Posterior vena cava (tissue), 2 donors: ENCODE data around the gene DSCAM. TPM values are rescaled to one million over a fixed set of nuclear protein-coding genes. Genes with fewer than 3 reads are reported as not detected.
"Not testable (repeated sequence)": the region's sequence is repeated elsewhere in the genome, so short reads cannot be mapped to it uniquely, and the experiment has no call there.

Experiments used
- DNase-seq: peaks from one replicate; pipeline ENCODE4 v3.0.0-alpha.2; 2020; ENCODE audit warnings: low spot score
- intact Hi-C, 2 donors: fragments of 100-400 bp; cut with DNase I; formaldehyde crosslinking; loops; one replicate each; pipeline versions ENCODE4 v1.14.1 to v1.14.2; 2022 to 2023
- total RNA-seq, 2 donors: library from RNA; stranded (reverse); fragmentation: NEBNext Ultra II Directional; extraction: Animal tissue kit (Norgen Biotek cat#: 25700); gene quantifications; one replicate each; pipeline ENCODE4 v1.2.1, GENCODE V29; 2021
- donor health status: DM: yes; HTN: yes; CAD: no.
- donor health status: DM: yes; HTN: yes; CAD: no.

DSCAM gene
- total RNA-seq, 2 donors from 2014 or later: 0.05 to 0.09 TPM

DNA sequence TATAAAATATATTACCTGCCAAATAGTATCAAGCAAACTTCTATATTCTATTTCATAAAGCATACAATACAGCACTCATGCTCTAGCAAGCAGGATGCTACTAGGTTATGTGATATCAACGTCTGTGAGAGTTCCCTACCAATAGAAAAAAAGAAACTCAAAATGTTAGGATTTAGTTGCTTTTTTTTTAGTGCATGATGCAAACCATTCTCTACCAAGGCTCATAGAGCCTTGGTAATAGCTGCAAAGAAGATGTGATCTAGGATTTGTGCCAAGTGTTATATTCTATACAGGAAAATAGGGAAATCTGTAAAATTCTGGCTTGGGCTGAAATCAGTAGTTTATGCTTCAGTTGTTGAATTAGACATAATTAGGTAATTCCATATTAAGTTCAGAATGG, 394.4 kb downstream of the DSCAM start:
- intact Hi-C loops: no loop called here

GRCh38 chr21:40447016-40447415, 399.9 kb downstream of the DSCAM start:
- intact Hi-C loops: no loop called here

More for the DNA sequence above, 394.4 kb downstream of the DSCAM start:
- no peak for DNase-seq

GRCh38 chr21:40445349-40445921, 401.5 kb downstream of the DSCAM start:
- intact Hi-C loops: no loop called here

More at GRCh38 chr21:40447016-40447415, 399.9 kb downstream of the DSCAM start:
- no peak for DNase-seq

GRCh38 chr21:40439581-40439980, 407.4 kb downstream of the DSCAM start:
- intact Hi-C loops, DNase-seq: not testable (repeated sequence)

More at GRCh38 chr21:40445349-40445921, 401.5 kb downstream of the DSCAM start:
- DNase-seq: no peak

GRCh38 chr21:40438616-40439015, 408.3 kb downstream of the DSCAM start:
- intact Hi-C loops: no loop called here
- DNase-seq: no peak

DNA sequence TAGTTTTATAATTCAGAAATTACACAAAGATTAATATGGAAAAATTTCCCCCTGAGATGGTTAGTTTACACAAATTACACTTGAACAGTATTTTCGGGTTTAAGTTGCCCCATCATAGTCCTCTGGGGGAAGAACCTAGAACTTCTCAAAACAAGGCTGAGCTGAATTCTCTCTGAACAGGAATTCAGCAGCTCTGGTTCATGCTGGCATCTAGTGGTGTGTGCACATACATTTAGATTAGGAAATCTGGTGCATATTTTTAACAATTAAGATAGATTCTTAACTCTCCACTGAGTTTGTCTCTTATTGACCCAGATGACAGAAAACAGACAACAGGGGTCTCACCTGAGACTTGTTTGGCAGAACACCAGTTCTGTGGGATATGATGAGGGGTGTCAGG, 410.7 kb downstream of the DSCAM start:
- DNase-seq: no peak
- intact Hi-C loops: no loop called here

- intact Hi-C loops: no loop called here
Measured at GRCh38 chr21:40433538-40433937, 413.4 kb downstream of the DSCAM start.

DNA sequence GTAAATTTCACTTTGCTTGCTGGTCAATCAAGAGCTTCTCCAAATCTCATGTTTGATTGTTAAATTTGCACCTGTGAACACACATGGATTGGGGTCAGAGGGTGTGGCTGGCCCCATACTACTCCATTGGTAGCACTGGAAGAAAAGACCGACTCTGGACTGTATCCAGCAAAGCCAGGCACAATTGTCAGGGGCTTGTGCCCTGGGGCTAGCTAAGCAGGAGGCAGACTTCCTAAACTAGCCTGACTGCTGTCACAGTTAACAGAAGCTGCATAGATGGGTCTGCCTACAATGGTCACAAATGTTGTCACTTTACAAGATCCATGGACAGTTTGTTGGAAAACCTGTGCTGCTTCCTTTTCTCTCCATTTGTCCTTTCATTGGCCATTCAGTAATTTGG, 421.0 kb downstream of the DSCAM start:
- intact Hi-C loops: no loop called here

More at GRCh38 chr21:40433538-40433937, 413.4 kb downstream of the DSCAM start:
- DNase-seq: no peak

GRCh38 chr21:40422896-40423635, 423.9 kb downstream of the DSCAM start:
- DNase-seq: no peak
- intact Hi-C loops: no loop called here

More for the DNA sequence above, 421.0 kb downstream of the DSCAM start:
- no peak for DNase-seq

- intact Hi-C loops: no loop called here
- no peak for DNase-seq
Measured at GRCh38 chr21:40421121-40421520, 425.8 kb downstream of the DSCAM start.

GRCh38 chr21:40416572-40416971, 430.4 kb downstream of the DSCAM start:
- DNase-seq: no peak
- intact Hi-C loops: no loop called here

GRCh38 chr21:40408561-40408960, 438.4 kb downstream of the DSCAM start:
- intact Hi-C loops: no loop called here
- DNase-seq: no peak

- no peak for DNase-seq
Measured at GRCh38 chr21:40404396-40404800, 442.6 kb downstream of the DSCAM start.

DNA sequence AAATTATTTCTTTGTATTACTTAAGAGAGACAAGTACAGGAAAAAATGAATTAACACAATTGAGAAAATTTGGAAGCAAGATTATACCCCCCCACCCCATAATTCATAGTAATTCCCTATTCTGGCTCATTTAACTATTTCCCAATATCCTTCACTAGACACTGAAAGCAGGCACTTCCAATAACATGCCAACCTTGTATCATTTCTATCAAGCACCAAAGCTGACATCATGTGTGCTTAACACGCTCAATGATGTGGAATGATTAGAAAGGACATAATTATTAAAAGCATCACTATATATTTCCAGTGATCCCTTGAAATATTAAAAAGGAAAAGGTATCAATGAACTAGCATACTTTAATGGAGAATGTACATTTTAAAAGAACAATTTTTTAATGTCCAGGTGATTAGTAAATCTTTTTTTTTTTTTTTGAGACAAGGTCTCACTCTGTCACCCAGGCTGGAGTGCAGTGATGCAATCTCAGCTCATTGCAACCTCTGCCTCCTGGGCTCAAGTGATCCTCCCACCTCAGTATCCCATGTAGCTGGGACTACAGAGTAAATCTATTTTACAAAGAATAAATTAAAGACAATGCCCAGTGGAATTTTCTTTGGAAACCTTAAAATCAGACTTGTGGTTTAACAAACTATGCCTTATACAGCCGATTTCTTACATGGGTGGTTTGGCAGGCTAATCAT, 443.9 kb downstream of the DSCAM start:
- DNase-seq: no peak
- intact Hi-C loops: no loop called here

More at GRCh38 chr21:40404396-40404800, 442.6 kb downstream of the DSCAM start:
- intact Hi-C loops: no loop called here

DNA sequence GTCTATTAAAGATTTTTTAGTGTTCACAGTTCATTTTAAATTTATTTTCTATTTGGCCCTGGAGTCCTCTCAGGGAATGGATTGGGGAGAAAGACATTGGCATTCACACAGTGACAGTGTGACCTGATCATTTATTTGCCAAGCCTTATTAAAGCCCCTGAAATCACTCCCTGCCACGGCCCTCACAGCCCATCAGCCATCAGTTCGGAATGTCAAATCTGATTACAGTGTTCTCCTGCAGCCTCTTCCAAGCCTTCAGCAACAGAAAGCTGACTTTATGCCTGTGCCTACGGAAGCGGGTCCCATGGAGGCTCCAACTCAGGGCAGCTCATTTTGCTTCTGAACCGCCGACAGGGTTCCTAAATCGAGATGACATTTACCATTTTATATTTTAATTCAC, 451.2 kb downstream of the DSCAM start:
- no peak for DNase-seq
- intact Hi-C loops: no loop called here

DNA sequence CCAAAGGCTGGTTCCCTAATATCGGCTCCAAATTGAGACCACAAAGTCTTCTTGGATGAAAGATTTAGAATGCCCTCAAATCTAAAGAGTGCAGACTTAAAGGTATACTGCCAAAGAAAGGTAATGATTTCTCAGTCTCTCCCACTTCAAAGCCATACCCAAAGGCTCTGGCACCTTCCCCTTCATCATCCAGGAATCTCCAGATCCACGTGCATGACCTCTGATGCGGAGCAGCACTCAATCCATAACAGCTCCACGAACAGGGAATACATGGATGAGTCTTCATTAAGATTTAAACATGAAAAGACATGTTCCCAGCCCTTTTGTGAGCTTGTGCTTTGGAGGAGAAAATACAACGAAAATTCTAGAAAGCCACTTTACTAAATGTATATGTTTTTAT, 453.9 kb downstream of the DSCAM start:
- intact Hi-C loops: no loop called here
- DNase-seq: no peak

DNA sequence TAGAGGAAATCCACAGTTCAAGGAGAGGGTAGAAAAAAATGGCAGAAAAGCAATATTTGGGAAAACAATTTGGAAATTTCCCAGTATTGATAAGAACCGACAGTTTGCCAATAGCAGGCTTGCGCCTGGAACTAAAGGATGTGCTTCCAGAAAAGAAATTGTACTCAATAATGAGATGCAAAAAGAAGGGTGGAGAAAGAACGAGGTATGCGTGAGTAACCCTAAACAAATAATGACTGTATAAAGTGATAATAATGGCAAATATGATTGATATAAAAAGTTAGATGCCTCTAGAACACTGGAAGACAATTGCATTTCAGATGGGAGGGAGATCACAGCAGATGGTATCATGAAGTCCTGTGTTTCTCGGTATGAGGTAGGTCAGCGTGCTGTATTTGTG, 458.9 kb downstream of the DSCAM start:
- intact Hi-C loops: loop anchor here in 1 of 2 donors (5.0 kb wide), 1 partner anchor 246 kb away; no protein-coding TSS in a partner anchor
- no peak for DNase-seq

- intact Hi-C loops: loop anchor here in 1 of 2 donors (5.0 kb wide), 1 partner anchor 245 kb away; no protein-coding TSS in a partner anchor
- no peak for DNase-seq
Measured at GRCh38 chr21:40386981-40387747, 459.8 kb downstream of the DSCAM start.

DNA sequence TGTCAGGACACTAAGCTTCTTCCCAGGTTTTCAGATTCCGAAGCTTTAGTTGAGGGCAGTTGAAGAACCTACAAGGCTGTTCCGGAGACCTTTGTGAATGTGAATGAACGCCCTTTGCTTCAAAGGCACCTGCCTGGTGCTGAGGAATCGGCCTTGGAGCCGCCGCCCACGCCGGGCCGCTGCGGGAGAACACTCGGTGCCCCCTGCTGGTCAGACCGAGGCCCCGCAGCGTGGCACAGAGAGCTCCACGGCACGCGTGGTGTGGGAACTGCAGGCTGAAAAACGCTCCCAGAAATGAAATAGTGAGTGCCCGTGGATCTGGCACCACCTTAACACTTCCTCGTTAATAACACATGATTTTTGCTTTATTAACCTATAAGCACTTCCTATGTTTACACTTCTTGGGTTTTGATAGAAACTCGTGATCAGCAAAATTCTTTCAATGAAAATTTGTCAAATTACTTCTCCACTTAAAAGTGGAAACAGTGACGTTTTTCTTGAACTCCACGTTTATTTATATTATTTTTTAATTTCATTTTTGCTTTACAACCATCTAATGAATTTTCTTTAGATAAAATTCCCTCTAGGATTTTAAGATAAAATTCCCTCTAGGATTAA, 460.6 kb downstream of the DSCAM start:
- DNase-seq: no peak
- intact Hi-C loops: loop anchor here in 1 of 2 donors (5.0 kb wide), 1 partner anchor 244 kb away; no protein-coding TSS in a partner anchor
